DND-41 (cell line): Measurements from ENCODE around the gene MAP7D3.

Experiments used
- EZH2 ChIP-seq: IDR thresholded peaks from 3 replicates; pipeline ENCODE4 v1.6.1; 2012; ENCODE audit warnings: borderline replicate concordance, low read depth, mild to moderate bottlenecking, moderate library complexity, low read length, inconsistent platforms; ENCODE audit not compliant: severe bottlenecking
- TF ChIP-seq, protein P1 (sequence below): IDR thresholded peaks from 2 replicates; pipeline ENCODE4 v1.5.1; 2012; ENCODE audit warnings: borderline replicate concordance, low read length, moderate library complexity, mild to moderate bottlenecking; ENCODE audit not compliant: poor library complexity, severe bottlenecking; ENCODE audit errors: extremely low read depth

DNA sequence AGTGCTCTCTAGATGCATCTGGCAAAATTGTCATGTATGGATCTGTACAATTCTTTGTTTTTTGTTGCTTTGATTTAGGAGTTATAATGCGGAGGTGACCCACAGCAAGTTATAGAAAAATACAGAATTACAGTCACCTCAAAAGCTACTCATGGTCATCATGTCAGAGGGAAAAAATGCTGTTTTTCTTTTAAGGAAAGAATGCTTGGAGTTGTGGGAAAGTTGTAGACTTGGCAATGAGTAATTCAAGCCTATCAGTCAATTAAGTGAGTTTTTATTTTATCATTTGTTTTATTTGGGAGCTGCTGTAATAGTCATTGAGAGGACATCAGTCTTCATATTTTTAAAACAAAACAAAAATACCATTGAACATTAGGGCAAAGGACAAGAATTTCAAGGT, 87.5 kb downstream of the MAP7D3 start:
- TF ChIP-seq, protein P1, sequence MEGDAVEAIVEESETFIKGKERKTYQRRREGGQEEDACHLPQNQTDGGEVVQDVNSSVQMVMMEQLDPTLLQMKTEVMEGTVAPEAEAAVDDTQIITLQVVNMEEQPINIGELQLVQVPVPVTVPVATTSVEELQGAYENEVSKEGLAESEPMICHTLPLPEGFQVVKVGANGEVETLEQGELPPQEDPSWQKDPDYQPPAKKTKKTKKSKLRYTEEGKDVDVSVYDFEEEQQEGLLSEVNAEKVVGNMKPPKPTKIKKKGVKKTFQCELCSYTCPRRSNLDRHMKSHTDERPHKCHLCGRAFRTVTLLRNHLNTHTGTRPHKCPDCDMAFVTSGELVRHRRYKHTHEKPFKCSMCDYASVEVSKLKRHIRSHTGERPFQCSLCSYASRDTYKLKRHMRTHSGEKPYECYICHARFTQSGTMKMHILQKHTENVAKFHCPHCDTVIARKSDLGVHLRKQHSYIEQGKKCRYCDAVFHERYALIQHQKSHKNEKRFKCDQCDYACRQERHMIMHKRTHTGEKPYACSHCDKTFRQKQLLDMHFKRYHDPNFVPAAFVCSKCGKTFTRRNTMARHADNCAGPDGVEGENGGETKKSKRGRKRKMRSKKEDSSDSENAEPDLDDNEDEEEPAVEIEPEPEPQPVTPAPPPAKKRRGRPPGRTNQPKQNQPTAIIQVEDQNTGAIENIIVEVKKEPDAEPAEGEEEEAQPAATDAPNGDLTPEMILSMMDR = no peak
- TF ChIP-seq EZH2 = no peak
